GM19023 (cell line): ENCODE measurements around the gene CD55.

Experiments
- ATAC-seq: cut with Tn5 transposase; IDR thresholded peaks from one replicate; pipeline ENCODE4 v1.9.1; 2021; ENCODE audit warnings: mild to moderate bottlenecking, moderate library complexity; ENCODE audit not compliant: unreplicated experiment

Gene CD55

GRCh38 chr1:207328004-207328403 is 6.5 kb downstream of the CD55 start:
- no peak for ATAC-seq

GRCh38 chr1:207328908-207329440 is 7.5 kb downstream of the CD55 start:
- ATAC-seq, result no peak

- no peak for ATAC-seq
Observed at GRCh38 chr1:207329469-207329868, 8.0 kb downstream of the CD55 start.

- no peak for ATAC-seq
Observed at GRCh38 chr1:207330011-207330710, 8.7 kb downstream of the CD55 start.

- no peak for ATAC-seq
Observed at GRCh38 chr1:207331354-207332313, 10.2 kb downstream of the CD55 start.

- ATAC-seq, result no peak
Observed at GRCh38 chr1:207333009-207333600, 11.6 kb downstream of the CD55 start.

GRCh38 chr1:207333620-207334019 is 12.1 kb downstream of the CD55 start:
- no peak for ATAC-seq

- no peak for ATAC-seq
Observed at GRCh38 chr1:207334337-207334736, 12.9 kb downstream of the CD55 start.

GRCh38 chr1:207335138-207335537 is 13.7 kb downstream of the CD55 start:
- ATAC-seq, result no peak

- peak; percentile 72 for ATAC-seq
Observed at GRCh38 chr1:207335695-207336363, 14.4 kb downstream of the CD55 start.

GRCh38 chr1:207336559-207337467 is 15.3 kb downstream of the CD55 start:
- peak; percentile 54 for ATAC-seq

GRCh38 chr1:207342332-207342731 is 20.9 kb downstream of the CD55 start:
- ATAC-seq, result no peak

- no peak for ATAC-seq
Observed at GRCh38 chr1:207343675-207344074, 22.2 kb downstream of the CD55 start.

GRCh38 chr1:207344221-207344620 is 22.7 kb downstream of the CD55 start:
- no peak for ATAC-seq

- no peak for ATAC-seq
Observed at GRCh38 chr1:207345644-207346477, 24.4 kb downstream of the CD55 start.

GRCh38 chr1:207346513-207346912 is 25.0 kb downstream of the CD55 start:
- no peak for ATAC-seq

GRCh38 chr1:207349979-207350378 is 28.5 kb downstream of the CD55 start:
- ATAC-seq, result no peak

- no peak for ATAC-seq
Observed at GRCh38 chr1:207352554-207352953, 31.1 kb downstream of the CD55 start.

- ATAC-seq, result no peak
Observed at GRCh38 chr1:207355060-207355459, 33.6 kb downstream of the CD55 start.
